ENCODE results near the gene GADL1.

The GADL1 gene

GRCh38 chr3:30764891-30765290 lies 129.6 kb downstream of the GADL1 start:
- TF ChIP-seq POLR2AphosphoS5 (IDR thresholded peaks at IDR 0.05; ENCODE audit: low read depth, low read length) (no peak), SIN3A (IDR thresholded peaks at IDR 0.05; ENCODE audit: borderline replicate concordance, insufficient read depth, low read length) (no peak), TAF1 (IDR thresholded peaks at IDR 0.05; ENCODE audit: borderline replicate concordance, insufficient read depth, low read length) (no peak), REST (IDR thresholded peaks at IDR 0.05; ENCODE audit: insufficient read depth in 1 of 2, low read depth in 2 of 2, low read length in 2 of 2) (no peak), FOXP2 (optimal IDR thresholded peaks at IDR 0.05; ENCODE audit: borderline replicate concordance, extremely low read depth, extremely low read length, insufficient read depth) (no peak)

- TF ChIP-seq FOXP2 (optimal IDR thresholded peaks at IDR 0.05; ENCODE audit: borderline replicate concordance, extremely low read depth, extremely low read length, insufficient read depth) (no peak), SIN3A (IDR thresholded peaks at IDR 0.05; ENCODE audit: borderline replicate concordance, insufficient read depth, low read length) (no peak)
These were observed 130.2 kb downstream of the GADL1 start for GRCh38 chr3:30764281-30764680.

- TF ChIP-seq TAF1 (IDR thresholded peaks at IDR 0.05; ENCODE audit: borderline replicate concordance, insufficient read depth, low read length) (no peak), FOXP2 (optimal IDR thresholded peaks at IDR 0.05; ENCODE audit: borderline replicate concordance, extremely low read depth, extremely low read length, insufficient read depth) (no peak), REST (IDR thresholded peaks at IDR 0.05; ENCODE audit: insufficient read depth in 1 of 2, low read depth in 2 of 2, low read length in 2 of 2) (no peak), SIN3A (IDR thresholded peaks at IDR 0.05; ENCODE audit: borderline replicate concordance, insufficient read depth, low read length) (no peak), POLR2AphosphoS5 (IDR thresholded peaks at IDR 0.05; ENCODE audit: low read depth, low read length) (no peak)
These were observed 133.1 kb downstream of the GADL1 start for GRCh38 chr3:30761374-30761773.

- TF ChIP-seq POLR2AphosphoS5 (IDR thresholded peaks at IDR 0.05; ENCODE audit: low read depth, low read length) (no peak), FOXP2 (optimal IDR thresholded peaks at IDR 0.05; ENCODE audit: borderline replicate concordance, extremely low read depth, extremely low read length, insufficient read depth) (no peak)
These were observed 133.7 kb downstream of the GADL1 start for GRCh38 chr3:30760737-30761136.

- TF ChIP-seq TAF1 (IDR thresholded peaks at IDR 0.05; ENCODE audit: borderline replicate concordance, insufficient read depth, low read length) (no peak), FOXP2 (optimal IDR thresholded peaks at IDR 0.05; ENCODE audit: borderline replicate concordance, extremely low read depth, extremely low read length, insufficient read depth) (no peak), SIN3A (IDR thresholded peaks at IDR 0.05; ENCODE audit: borderline replicate concordance, insufficient read depth, low read length) (no peak), POLR2AphosphoS5 (IDR thresholded peaks at IDR 0.05; ENCODE audit: low read depth, low read length) (no peak), REST (IDR thresholded peaks at IDR 0.05; ENCODE audit: insufficient read depth in 1 of 2, low read depth in 2 of 2, low read length in 2 of 2) (no peak)
These were observed 134.3 kb downstream of the GADL1 start for GRCh38 chr3:30760040-30760695.

GRCh38 chr3:30756218-30756617 lies 138.2 kb downstream of the GADL1 start:
- no peak for TF ChIP-seq SIN3A (IDR thresholded peaks at IDR 0.05; ENCODE audit: borderline replicate concordance, insufficient read depth, low read length)
- TF ChIP-seq TAF1 (IDR thresholded peaks at IDR 0.05; ENCODE audit: borderline replicate concordance, insufficient read depth, low read length) = no peak
- no peak for TF ChIP-seq FOXP2 (optimal IDR thresholded peaks at IDR 0.05; ENCODE audit: borderline replicate concordance, extremely low read depth, extremely low read length, insufficient read depth)
- no peak for TF ChIP-seq REST (IDR thresholded peaks at IDR 0.05; ENCODE audit: insufficient read depth in 1 of 2, low read depth in 2 of 2, low read length in 2 of 2)
- no peak for TF ChIP-seq POLR2AphosphoS5 (IDR thresholded peaks at IDR 0.05; ENCODE audit: low read depth, low read length)

All from PFSK-1 (cell line).